ENCODE results near the gene SERTAD4.
"Not testable (repeated sequence)": the region's sequence is repeated elsewhere in the genome, so short reads cannot be mapped to it uniquely, and the experiment has no call there.

SERTAD4 gene

GRCh38 chr1:210262167-210262896, 29.7 kb downstream of the SERTAD4 start:
- H3K27ac Mint-ChIP-seq: no peak overlapping the region
- peaks cover 9% of the 10 kb centered on the region for H3K27me3 Mint-ChIP-seq
- no peak overlapping the region for H3K4me3 Mint-ChIP-seq
- no peaks in the 10 kb centered on the region for H3K9me3 Mint-ChIP-seq
- no peaks in the 10 kb centered on the region for H3K4me1 Mint-ChIP-seq (ENCODE audit: low read depth)
- H3K36me3 Mint-ChIP-seq (ENCODE audit: low read depth): no peaks in the 10 kb centered on the region

GRCh38 chr1:210262897-210263272, 30.3 kb downstream of the SERTAD4 start:
- peaks cover 6% of the 10 kb centered on the region for H3K27me3 Mint-ChIP-seq
- no peaks in the 10 kb centered on the region for H3K4me1 Mint-ChIP-seq (ENCODE audit: low read depth)
- H3K9me3 Mint-ChIP-seq: no peaks in the 10 kb centered on the region
- H3K27ac Mint-ChIP-seq: no peak overlapping the region
- H3K36me3 Mint-ChIP-seq (ENCODE audit: low read depth): no peaks in the 10 kb centered on the region
- no peak overlapping the region for H3K4me3 Mint-ChIP-seq

GRCh38 chr1:210263963-210264362, 31.4 kb downstream of the SERTAD4 start:
- Mint-ChIP-seq H3K4me3 (no peak overlapping the region), H3K27ac (no peak overlapping the region), H3K4me1 (ENCODE audit: low read depth) (no peaks in the 10 kb centered on the region), H3K36me3 (ENCODE audit: low read depth) (no peaks in the 10 kb centered on the region), H3K9me3 (no peaks in the 10 kb centered on the region), H3K27me3 (peaks cover 5% of the 10 kb centered on the region)

- Mint-ChIP-seq H3K27ac (no peak overlapping the region), H3K9me3 (no peaks in the 10 kb centered on the region), H3K4me3 (no peak overlapping the region), H3K27me3 (peaks cover 5% of the 10 kb centered on the region), H3K36me3 (ENCODE audit: low read depth) (no peaks in the 10 kb centered on the region), H3K4me1 (ENCODE audit: low read depth) (no peaks in the 10 kb centered on the region)
Observed at GRCh38 chr1:210264496-210265380, 32.1 kb downstream of the SERTAD4 start.

DNA sequence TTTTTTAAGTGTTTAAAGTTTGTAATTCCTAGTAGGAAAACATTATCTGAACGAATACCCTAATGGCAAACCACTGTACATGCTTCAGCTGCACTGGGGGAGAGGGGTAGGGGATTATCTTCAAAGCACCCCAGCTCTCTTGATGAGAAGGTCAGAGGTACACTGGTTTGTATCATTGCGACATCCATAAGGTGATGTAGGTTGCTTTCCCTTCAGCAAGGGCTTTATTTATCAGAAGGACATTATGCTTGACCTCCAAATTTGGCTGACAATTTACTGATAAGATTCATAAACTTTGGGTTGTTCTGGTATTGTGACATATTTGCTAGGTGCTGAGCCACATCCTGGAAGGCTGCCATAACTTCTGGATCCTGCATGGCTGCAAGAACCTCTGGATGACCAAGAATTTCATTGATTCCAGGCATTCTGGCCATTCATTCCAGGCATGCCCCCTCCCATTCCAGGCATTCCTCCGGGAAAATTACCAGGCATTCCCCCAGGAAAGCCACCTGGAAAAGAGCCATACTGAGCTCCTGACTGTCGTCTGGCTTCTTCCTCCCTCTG, 32.9 kb downstream of the SERTAD4 start:
- H3K36me3 Mint-ChIP-seq (ENCODE audit: low read depth); H3K9me3 Mint-ChIP-seq; H3K27me3 Mint-ChIP-seq; H3K4me3 Mint-ChIP-seq; H3K4me1 Mint-ChIP-seq (ENCODE audit: low read depth); H3K27ac Mint-ChIP-seq: not testable (repeated sequence)

- no peaks in the 10 kb centered on the region for H3K36me3 Mint-ChIP-seq (ENCODE audit: low read depth)
- no peak overlapping the region for H3K27ac Mint-ChIP-seq
- no peaks in the 10 kb centered on the region for H3K4me1 Mint-ChIP-seq (ENCODE audit: low read depth)
- H3K27me3 Mint-ChIP-seq: peaks cover 11% of the 10 kb centered on the region
- H3K4me3 Mint-ChIP-seq: no peak overlapping the region
- no peaks in the 10 kb centered on the region for H3K9me3 Mint-ChIP-seq
Observed at GRCh38 chr1:210269981-210270380, 37.4 kb downstream of the SERTAD4 start.

GRCh38 chr1:210272666-210273065, 40.1 kb downstream of the SERTAD4 start:
- peaks cover 9% of the 10 kb centered on the region for H3K27me3 Mint-ChIP-seq
- no peak overlapping the region for H3K4me3 Mint-ChIP-seq
- no peak overlapping the region for H3K27ac Mint-ChIP-seq
- no peaks in the 10 kb centered on the region for H3K9me3 Mint-ChIP-seq
- no peaks in the 10 kb centered on the region for H3K4me1 Mint-ChIP-seq (ENCODE audit: low read depth)
- H3K36me3 Mint-ChIP-seq (ENCODE audit: low read depth): no peaks in the 10 kb centered on the region

GRCh38 chr1:210280221-210280620, 47.6 kb downstream of the SERTAD4 start:
- H3K27ac Mint-ChIP-seq: no peak overlapping the region
- no peak overlapping the region for H3K4me3 Mint-ChIP-seq
- peaks cover 33% of the 10 kb centered on the region for H3K27me3 Mint-ChIP-seq
- H3K9me3 Mint-ChIP-seq: peaks cover 12% of the 10 kb centered on the region
- H3K4me1 Mint-ChIP-seq (ENCODE audit: low read depth): no peaks in the 10 kb centered on the region
- H3K36me3 Mint-ChIP-seq (ENCODE audit: low read depth): no peaks in the 10 kb centered on the region

- Mint-ChIP-seq H3K27ac (no peak overlapping the region), H3K27me3 (peaks cover 54% of the 10 kb centered on the region), H3K4me1 (ENCODE audit: low read depth) (no peaks in the 10 kb centered on the region), H3K9me3 (no peaks in the 10 kb centered on the region), H3K4me3 (no peak overlapping the region), H3K36me3 (ENCODE audit: low read depth) (no peaks in the 10 kb centered on the region)
Observed at GRCh38 chr1:210288116-210288515, 55.5 kb downstream of the SERTAD4 start.

- no peaks in the 10 kb centered on the region for H3K36me3 Mint-ChIP-seq (ENCODE audit: low read depth)
- H3K4me3 Mint-ChIP-seq: no peak overlapping the region
- H3K4me1 Mint-ChIP-seq (ENCODE audit: low read depth): no peaks in the 10 kb centered on the region
- no peaks in the 10 kb centered on the region for H3K9me3 Mint-ChIP-seq
- H3K27ac Mint-ChIP-seq: no peak overlapping the region
- H3K27me3 Mint-ChIP-seq: peaks cover 52% of the 10 kb centered on the region
Observed at GRCh38 chr1:210289248-210289647, 56.7 kb downstream of the SERTAD4 start.

DNA sequence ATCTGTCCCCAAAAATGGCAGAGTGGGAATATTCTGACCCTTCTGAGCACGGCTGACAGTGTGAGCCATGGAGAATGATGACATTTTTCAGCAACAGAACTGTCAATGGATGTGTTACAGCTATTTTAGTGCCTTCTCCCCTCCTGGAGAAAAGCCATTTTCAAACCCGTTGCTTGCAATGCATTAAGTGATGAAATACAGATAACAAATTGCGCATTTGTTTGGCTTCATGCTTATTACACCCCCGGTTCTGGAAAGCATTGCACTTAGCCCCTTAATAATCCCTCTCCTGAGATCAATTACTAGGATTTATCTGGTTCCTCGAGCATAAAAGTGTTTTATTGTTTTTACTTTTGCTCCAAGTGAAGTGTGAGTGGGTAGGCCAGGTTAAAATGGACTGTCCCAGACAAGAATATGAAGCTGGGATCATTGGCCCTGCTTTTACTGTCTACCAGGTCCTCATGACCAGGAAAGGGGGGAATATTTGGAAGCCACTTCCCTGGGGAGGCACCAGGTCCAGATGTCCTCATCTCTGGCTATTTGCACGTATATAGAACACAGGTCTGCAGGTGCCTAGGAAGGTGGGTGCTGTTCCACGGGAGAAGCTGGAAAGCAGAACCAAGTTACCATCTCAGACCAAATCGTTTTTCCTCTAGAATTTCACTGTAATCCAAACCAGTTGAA, 58.6 kb downstream of the SERTAD4 start:
- Mint-ChIP-seq H3K27ac (no peak overlapping the region), H3K27me3 (peaks cover 55% of the 10 kb centered on the region)

GRCh38 chr1:210291786-210292230, 59.2 kb downstream of the SERTAD4 start:
- no peak overlapping the region for H3K27ac Mint-ChIP-seq
- no peaks in the 10 kb centered on the region for H3K4me1 Mint-ChIP-seq (ENCODE audit: low read depth)
- H3K36me3 Mint-ChIP-seq (ENCODE audit: low read depth): no peaks in the 10 kb centered on the region
- H3K27me3 Mint-ChIP-seq: peaks cover 59% of the 10 kb centered on the region
- no peak overlapping the region for H3K4me3 Mint-ChIP-seq
- no peaks in the 10 kb centered on the region for H3K9me3 Mint-ChIP-seq

More for the DNA sequence above, 58.6 kb downstream of the SERTAD4 start:
- H3K4me3 Mint-ChIP-seq: no peak overlapping the region
- no peaks in the 10 kb centered on the region for H3K9me3 Mint-ChIP-seq
- no peaks in the 10 kb centered on the region for H3K4me1 Mint-ChIP-seq (ENCODE audit: low read depth)
- H3K36me3 Mint-ChIP-seq (ENCODE audit: low read depth): no peaks in the 10 kb centered on the region

DNA sequence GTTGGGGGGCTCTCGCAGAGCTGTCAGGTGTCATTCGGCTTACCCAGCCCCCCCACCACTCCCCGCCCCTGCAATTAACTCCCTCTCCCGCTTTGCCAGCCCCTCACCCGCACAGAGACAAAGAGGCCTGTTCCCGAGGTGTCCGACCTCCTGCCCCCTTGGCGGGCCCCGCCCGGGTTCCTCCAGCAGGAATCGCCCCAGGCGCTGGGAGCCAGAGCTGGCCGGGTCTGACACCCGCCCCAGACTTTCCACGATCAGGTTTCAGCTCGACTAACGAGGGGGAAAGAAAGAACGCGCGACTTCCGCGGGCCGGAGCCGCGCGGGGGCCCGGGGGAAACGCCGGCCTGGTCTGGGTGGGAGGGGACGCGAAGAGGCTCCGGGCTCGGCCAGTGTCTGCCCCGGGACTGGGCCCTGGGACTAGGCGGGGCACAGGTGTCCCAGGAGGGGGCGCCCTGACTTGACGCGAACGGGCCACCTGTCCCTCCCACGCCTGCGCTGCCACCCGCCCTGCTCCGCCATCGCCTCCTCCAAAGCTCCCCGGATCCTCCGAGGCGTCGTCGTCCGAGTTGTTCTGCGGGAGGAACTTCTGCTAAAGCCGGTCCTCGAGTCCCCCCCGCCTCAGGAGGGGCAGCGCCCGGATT, 59.8 kb downstream of the SERTAD4 start:
- peak overlapping the region; percentile 30 for H3K4me3 Mint-ChIP-seq
- no peak overlapping the region for H3K27ac Mint-ChIP-seq
- no peaks in the 10 kb centered on the region for H3K4me1 Mint-ChIP-seq (ENCODE audit: low read depth)
- peaks cover 64% of the 10 kb centered on the region for H3K27me3 Mint-ChIP-seq
- no peaks in the 10 kb centered on the region for H3K9me3 Mint-ChIP-seq
- no peaks in the 10 kb centered on the region for H3K36me3 Mint-ChIP-seq (ENCODE audit: low read depth)

GRCh38 chr1:210293171-210293607, 60.6 kb downstream of the SERTAD4 start:
- H3K4me3 Mint-ChIP-seq: no peak overlapping the region
- no peaks in the 10 kb centered on the region for H3K36me3 Mint-ChIP-seq (ENCODE audit: low read depth)
- no peaks in the 10 kb centered on the region for H3K9me3 Mint-ChIP-seq
- H3K27me3 Mint-ChIP-seq: peaks cover 67% of the 10 kb centered on the region
- H3K4me1 Mint-ChIP-seq (ENCODE audit: low read depth): no peaks in the 10 kb centered on the region
- no peak overlapping the region for H3K27ac Mint-ChIP-seq

All from stimulated activated naive CD8-positive, alpha-beta T cell treated with anti-CD3 and anti-CD28 coated beads, Interleukin-15, Interleukin-2, amounts not matched to agents 100 ng/mL and 50 ng/mL, for 24 hours (primary cell).